Karpas-422 (cell line): ENCODE measurements around the gene SPN. TPM values are rescaled to one million over a fixed set of nuclear protein-coding genes. Genes with fewer than 3 reads are reported as not detected.
A peak's percentile ranks its signal among the peaks of the same experiment; 100 is the strongest.
"Not testable (repeated sequence)": the region's sequence is repeated elsewhere in the genome, so short reads cannot be mapped to it uniquely, and the experiment has no call there.

ENCODE experiments used
- DNase-seq: peaks from one replicate; pipeline ENCODE4 v3.0.0-alpha.2; 2015
- H2AFZ ChIP-seq: fragments of 200-600 bp; sonication (generic); 2 replicates; pipeline ENCODE4 v1.6.1; 2014; ENCODE audit warnings: antibody characterized with exemption, low read length, mixed read lengths
- H3K27ac ChIP-seq: fragments of 200-600 bp; sonication (generic); 2 replicates; pipeline ENCODE4 v1.5.1; 2014; ENCODE audit warnings: mild to moderate bottlenecking, low read length, moderate library complexity
- H3K27me3 ChIP-seq: fragments of 200-600 bp; sonication (generic); 2 replicates; pipeline ENCODE4 v1.6.1; 2014; ENCODE audit warnings: low read length, mixed read lengths
- H3K36me3 ChIP-seq: fragments of 200-600 bp; sonication (generic); 2 replicates; pipeline ENCODE4 v1.6.1; 2014; ENCODE audit warnings: low read length, mixed read lengths; ENCODE audit not compliant: insufficient read depth
- H3K4me1 ChIP-seq: fragments of 200-600 bp; sonication (generic); 2 replicates; pipeline ENCODE4 v1.6.1; 2014; ENCODE audit warnings: mild to moderate bottlenecking, low read length, mixed read lengths
- H3K4me2 ChIP-seq: fragments of 200-600 bp; sonication (generic); 2 replicates; pipeline ENCODE4 v1.6.1; 2014; ENCODE audit warnings: low read length, low read depth, mild to moderate bottlenecking; ENCODE audit not compliant: poor library complexity, severe bottlenecking
- H3K4me3 ChIP-seq: fragments of 200-600 bp; sonication (generic); 2 replicates; pipeline ENCODE4 v1.5.1; 2014; ENCODE audit warnings: mild to moderate bottlenecking, antibody characterized with exemption, low read length, mixed read lengths
- H3K79me2 ChIP-seq: fragments of 200-600 bp; sonication (generic); 2 replicates; pipeline ENCODE4 v1.6.1; 2014; ENCODE audit warnings: mild to moderate bottlenecking, low read length, mixed read lengths
- H3K9ac ChIP-seq: fragments of 200-600 bp; sonication (generic); 2 replicates; pipeline ENCODE4 v1.6.0; 2014; ENCODE audit warnings: low read length
- H3K9me2 ChIP-seq: fragments of 200-600 bp; sonication (generic), shearing (Covaris generic); replicated peaks from 2 replicates; pipeline ENCODE4 v1.6.0; 2014; ENCODE audit warnings: mild to moderate bottlenecking, low read length, moderate library complexity; ENCODE audit not compliant: insufficient read depth
- H3K9me3 ChIP-seq: fragments of 300-700, 200-600 bp; sonication (generic); 2 replicates; pipeline ENCODE4 v1.6.1; 2014; ENCODE audit warnings: low read length, mixed read lengths
- H4K20me1 ChIP-seq: fragments of 200-600 bp; sonication (generic); 2 replicates; pipeline ENCODE4 v1.6.1; 2014; ENCODE audit warnings: mild to moderate bottlenecking, antibody characterized with exemption, low read length, low read depth; ENCODE audit not compliant: insufficient read depth
- total RNA-seq: library from RNA; depleted of rRNA; stranded (reverse); fragments of >200 nt; shearing (Covaris generic); gene quantifications from 2 replicates; pipeline ENCODE4 v1.2.3, GENCODE V29; 2014; ENCODE audit warnings: low replicate concordance

SPN gene
- total RNA-seq, 1 experiment from 2014 or later = 0.63 TPM

DNA sequence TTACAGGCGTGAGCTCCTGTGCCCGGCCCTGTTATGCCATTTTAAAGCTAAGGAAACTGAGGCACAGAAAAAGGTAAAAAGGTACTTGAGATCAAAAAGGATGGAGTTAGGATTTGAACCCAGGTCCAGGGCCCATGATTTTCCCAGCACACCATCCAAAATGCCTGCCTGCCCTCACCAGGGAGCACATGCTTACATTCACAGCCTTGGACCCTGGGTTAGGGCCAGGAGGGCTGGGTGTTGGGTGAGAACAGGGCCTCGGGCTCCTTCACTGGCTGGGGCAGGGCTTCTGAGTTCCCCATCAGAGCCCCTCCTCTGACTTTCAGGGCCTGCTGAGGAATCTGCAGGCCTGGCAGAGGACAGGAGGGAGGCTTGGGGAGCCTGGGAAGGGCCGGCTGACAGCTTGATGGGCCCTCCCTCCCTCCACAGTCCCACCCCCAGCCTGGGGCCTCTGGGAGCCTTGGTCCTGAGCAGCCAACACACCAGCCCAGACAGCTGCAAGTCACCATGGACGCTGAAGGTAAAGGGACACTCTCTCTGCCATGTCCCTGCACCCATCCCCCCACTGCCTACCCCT, 15.7 kb downstream of the SPN start, which contains the start of gene QPRT:
Gene QPRT, plus strand, starts transcription at position 490 of the 577 bp plus-strand sequence. Its CDS starts 18 bp downstream, at position 508.
- Histone ChIP-seq H3K9me2 (no peaks in the 10 kb centered on the region), H3K9ac (peak within 1 kb of the TSS; percentile 84), H3K9me3 (no peaks in the 10 kb centered on the region), H2AFZ (peak within 1 kb of the TSS; percentile 72; the same call in 1 of the 2 replicates), H3K4me3 (peak within 1 kb of the TSS; percentile 66), H3K27me3 (no peaks in the 10 kb centered on the region), H3K36me3 (no peaks in the 10 kb centered on the region), H3K27ac (peak within 1 kb of the TSS; percentile 98), H3K4me2 (peak within 1 kb of the TSS; percentile 82), H4K20me1 (no peaks in the 10 kb centered on the region), H3K4me1 (peaks cover 44% of the 10 kb centered on the region), H3K79me2 (peaks cover 6% of the 10 kb centered on the region)
- no peak for DNase-seq

DNA sequence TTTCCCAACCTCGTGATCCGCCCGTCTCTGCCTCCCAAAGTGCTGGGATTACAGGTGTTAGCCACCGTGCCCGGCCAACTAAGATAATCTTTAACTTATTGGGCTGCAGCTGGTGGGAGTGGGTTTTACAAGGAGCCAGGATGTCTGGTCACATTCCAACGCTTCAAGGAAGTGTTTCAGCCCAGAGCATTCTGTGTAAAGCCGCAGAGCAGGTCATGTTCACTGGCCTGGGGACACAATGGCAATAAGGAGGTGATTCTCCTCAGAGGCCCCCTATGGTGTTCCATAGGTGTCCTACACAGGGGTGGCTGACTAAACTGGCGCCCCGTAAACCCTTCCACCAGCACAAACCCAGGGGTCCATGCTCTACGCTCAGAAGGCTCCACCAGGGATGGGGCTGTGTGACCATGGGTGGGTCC, 17.1 kb downstream of the SPN start:
- H3K4me3 ChIP-seq = peak overlapping the region; percentile 66
- H3K4me1 ChIP-seq = peaks cover 44% of the 10 kb centered on the region
- H2AFZ ChIP-seq = no peak overlapping the region; the same call in 1 of the 2 replicates
- H3K27me3 ChIP-seq = no peaks in the 10 kb centered on the region
- no peaks in the 10 kb centered on the region for H4K20me1 ChIP-seq
- no peaks in the 10 kb centered on the region for H3K36me3 ChIP-seq
- DNase-seq = no peak
- peak overlapping the region; percentile 98 for H3K27ac ChIP-seq
- peak overlapping the region; percentile 84 for H3K9ac ChIP-seq
- H3K9me2 ChIP-seq = no peaks in the 10 kb centered on the region
- H3K79me2 ChIP-seq = peaks cover 6% of the 10 kb centered on the region
- peak overlapping the region; percentile 82 for H3K4me2 ChIP-seq
- H3K9me3 ChIP-seq = no peaks in the 10 kb centered on the region

DNA sequence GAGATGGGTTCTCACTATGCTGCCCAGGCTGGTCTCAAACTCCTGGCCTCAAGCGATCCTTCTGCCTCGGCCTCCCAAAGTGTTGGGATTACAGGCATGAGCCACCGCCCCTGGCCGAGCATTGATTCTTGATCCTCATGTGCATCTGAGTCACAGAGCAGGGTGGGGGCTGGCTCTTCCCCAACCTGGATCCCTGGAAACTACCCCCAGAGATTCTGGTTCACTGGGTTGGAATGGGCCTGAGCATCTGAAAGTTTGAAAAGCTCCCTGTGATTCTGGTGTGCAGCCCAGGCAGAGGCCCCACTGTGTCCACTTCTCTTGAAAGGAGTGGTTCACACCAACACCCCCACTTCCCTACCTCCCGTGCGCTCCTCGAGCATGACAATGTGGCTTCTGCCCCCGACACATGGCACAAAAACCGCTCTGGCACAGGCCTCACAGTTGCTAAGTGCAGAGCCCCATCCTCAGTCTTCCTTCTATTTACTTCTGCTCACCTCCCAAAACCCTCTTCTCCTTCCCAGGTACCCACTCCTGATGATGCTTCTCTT, 20.6 kb downstream of the SPN start:
- H4K20me1 ChIP-seq = no peaks in the 10 kb centered on the region
- no peak overlapping the region for H3K4me2 ChIP-seq
- DNase-seq = no peak
- no peaks in the 10 kb centered on the region for H3K27me3 ChIP-seq
- H3K9ac ChIP-seq = no peak overlapping the region
- H3K4me3 ChIP-seq = no peak overlapping the region
- no peak overlapping the region for H3K27ac ChIP-seq
- no peaks in the 10 kb centered on the region for H3K36me3 ChIP-seq
- no peak overlapping the region for H2AFZ ChIP-seq
- peaks cover 40% of the 10 kb centered on the region for H3K4me1 ChIP-seq
- H3K9me3 ChIP-seq = no peaks in the 10 kb centered on the region
- peaks cover 6% of the 10 kb centered on the region for H3K79me2 ChIP-seq
- H3K9me2 ChIP-seq = no peaks in the 10 kb centered on the region

DNA sequence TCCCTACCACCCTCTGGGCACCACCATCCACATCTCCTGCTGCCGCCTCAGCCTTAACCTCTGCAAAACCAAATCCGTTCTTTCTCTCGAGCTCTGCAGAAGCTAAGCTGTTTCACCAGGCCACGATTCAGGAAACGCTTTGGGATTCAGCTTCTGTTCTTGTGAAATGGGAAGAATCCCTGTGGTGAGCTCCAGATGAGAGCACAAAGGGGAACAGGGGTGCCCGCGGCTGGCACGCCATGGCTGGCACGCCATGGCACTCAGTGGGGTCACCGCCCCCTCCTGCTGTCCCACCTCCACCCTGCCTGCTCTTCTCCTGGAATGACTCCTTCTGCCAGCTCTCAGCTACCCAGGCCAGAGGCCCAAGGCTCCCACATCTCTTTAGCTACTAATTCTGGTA, 21.6 kb downstream of the SPN start:
- no peak for DNase-seq
- H3K79me2 ChIP-seq = peaks cover 6% of the 10 kb centered on the region
- H3K9ac ChIP-seq = no peak overlapping the region
- no peak overlapping the region for H3K4me3 ChIP-seq
- no peaks in the 10 kb centered on the region for H3K9me3 ChIP-seq
- H3K4me2 ChIP-seq = no peak overlapping the region
- no peaks in the 10 kb centered on the region for H3K9me2 ChIP-seq
- no peaks in the 10 kb centered on the region for H3K27me3 ChIP-seq
- no peak overlapping the region for H3K27ac ChIP-seq
- H4K20me1 ChIP-seq = no peaks in the 10 kb centered on the region
- peaks cover 29% of the 10 kb centered on the region for H3K4me1 ChIP-seq
- no peaks in the 10 kb centered on the region for H3K36me3 ChIP-seq
- H2AFZ ChIP-seq = no peak overlapping the region

DNA sequence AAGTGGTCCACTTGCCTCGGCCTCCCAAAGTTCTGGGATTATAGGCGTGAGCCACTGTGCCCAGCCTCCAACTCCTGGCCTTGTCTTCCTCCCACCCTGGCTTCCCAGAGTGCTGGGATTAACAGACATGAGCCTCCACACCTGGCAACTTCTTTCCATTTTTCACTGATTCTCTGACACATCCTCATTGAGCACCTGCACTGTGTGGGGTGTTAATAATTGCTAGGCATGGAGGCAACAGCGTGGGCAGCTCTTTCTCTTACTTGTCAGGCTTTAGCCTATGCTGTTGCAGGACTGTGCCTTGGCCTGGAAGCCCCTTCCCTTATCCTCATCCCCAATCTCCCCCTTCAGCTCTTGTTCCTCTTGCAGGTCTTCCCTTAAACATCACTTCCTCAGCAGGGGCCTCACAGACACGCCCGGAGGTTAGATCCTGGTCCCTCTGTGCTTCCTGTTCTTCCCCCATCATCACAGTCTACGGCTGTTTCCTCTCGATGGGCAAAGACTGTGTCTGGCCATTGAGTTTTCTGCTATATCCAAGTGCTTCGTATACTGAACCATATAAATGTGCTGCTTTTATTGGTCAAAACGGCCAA, 23.8 kb downstream of the SPN start:
- H3K9ac ChIP-seq = peak overlapping the region; percentile 16; the same call in 1 of the 2 replicates
- peaks cover 19% of the 10 kb centered on the region for H3K4me1 ChIP-seq
- H3K9me2 ChIP-seq = no peaks in the 10 kb centered on the region
- no peaks in the 10 kb centered on the region for H3K36me3 ChIP-seq
- H3K4me2 ChIP-seq = no peak overlapping the region
- DNase-seq = no peak
- H3K27me3 ChIP-seq = no peaks in the 10 kb centered on the region
- H3K9me3 ChIP-seq = no peaks in the 10 kb centered on the region
- H2AFZ ChIP-seq = no peak overlapping the region
- H4K20me1 ChIP-seq = no peaks in the 10 kb centered on the region
- H3K4me3 ChIP-seq = no peak overlapping the region
- H3K79me2 ChIP-seq = no peaks in the 10 kb centered on the region; the same call in 1 of the 2 replicates
- H3K27ac ChIP-seq = peak overlapping the region; percentile 20

DNA sequence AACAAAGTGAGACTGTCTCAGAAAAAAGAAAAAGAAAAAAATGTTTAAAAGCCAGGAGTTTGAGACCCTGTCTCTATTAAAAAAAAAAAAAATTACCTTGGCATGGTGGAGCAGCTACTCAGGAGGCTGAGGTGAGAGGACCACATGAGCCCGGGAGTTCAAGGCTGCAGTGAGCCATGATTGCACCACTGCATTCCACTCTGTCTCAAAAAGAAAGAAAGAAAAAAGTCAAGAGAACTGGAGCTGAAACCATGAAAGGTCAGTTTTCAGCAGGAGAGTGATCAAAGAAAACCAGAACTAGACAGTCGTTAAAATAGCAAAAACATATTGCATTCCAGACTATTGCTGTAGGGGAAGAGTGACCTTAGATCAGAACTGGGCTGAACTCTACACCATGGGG, 24.7 kb downstream of the SPN start:
- H3K36me3 ChIP-seq = no peaks in the 10 kb centered on the region
- no peaks in the 10 kb centered on the region for H3K27me3 ChIP-seq
- peak overlapping the region; percentile 20; the same call in 1 of the 2 replicates for H3K27ac ChIP-seq
- H3K9me3 ChIP-seq = no peaks in the 10 kb centered on the region
- no peak for DNase-seq
- H3K9ac ChIP-seq = no peak overlapping the region
- H3K9me2 ChIP-seq = no peaks in the 10 kb centered on the region
- H2AFZ ChIP-seq = no peak overlapping the region
- H3K4me3 ChIP-seq = no peak overlapping the region
- H3K79me2 ChIP-seq = no peaks in the 10 kb centered on the region
- peaks cover 20% of the 10 kb centered on the region for H3K4me1 ChIP-seq
- no peaks in the 10 kb centered on the region for H4K20me1 ChIP-seq
- H3K4me2 ChIP-seq = no peak overlapping the region

DNA sequence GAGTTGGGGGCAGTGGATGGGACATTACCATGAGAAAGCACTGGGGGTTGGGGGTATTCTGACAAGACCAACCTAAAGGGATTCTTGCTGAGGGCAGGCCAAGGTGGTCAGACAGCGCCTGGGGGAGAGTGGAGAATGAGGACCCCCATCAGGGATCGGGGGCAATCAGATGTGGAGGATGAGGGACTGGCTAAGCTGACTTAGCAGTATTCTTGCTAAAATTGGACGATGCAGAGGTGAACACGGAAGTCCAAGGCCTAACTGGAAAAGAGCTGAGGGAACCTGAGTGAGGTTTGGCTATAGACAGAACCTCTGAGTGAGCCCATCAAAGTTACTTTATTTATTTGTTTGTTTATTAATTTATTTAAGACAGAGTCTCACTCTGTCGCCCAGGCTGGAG, 25.1 kb downstream of the SPN start:
- Histone ChIP-seq H2AFZ (no peak overlapping the region), H3K9me3 (no peaks in the 10 kb centered on the region), H3K4me1 (peaks cover 20% of the 10 kb centered on the region), H4K20me1 (no peaks in the 10 kb centered on the region), H3K4me2 (no peak overlapping the region), H3K79me2 (no peaks in the 10 kb centered on the region), H3K36me3 (no peaks in the 10 kb centered on the region), H3K4me3 (no peak overlapping the region), H3K9me2 (no peaks in the 10 kb centered on the region), H3K27ac (no peak overlapping the region), H3K9ac (no peak overlapping the region), H3K27me3 (no peaks in the 10 kb centered on the region)
- no peak for DNase-seq

DNA sequence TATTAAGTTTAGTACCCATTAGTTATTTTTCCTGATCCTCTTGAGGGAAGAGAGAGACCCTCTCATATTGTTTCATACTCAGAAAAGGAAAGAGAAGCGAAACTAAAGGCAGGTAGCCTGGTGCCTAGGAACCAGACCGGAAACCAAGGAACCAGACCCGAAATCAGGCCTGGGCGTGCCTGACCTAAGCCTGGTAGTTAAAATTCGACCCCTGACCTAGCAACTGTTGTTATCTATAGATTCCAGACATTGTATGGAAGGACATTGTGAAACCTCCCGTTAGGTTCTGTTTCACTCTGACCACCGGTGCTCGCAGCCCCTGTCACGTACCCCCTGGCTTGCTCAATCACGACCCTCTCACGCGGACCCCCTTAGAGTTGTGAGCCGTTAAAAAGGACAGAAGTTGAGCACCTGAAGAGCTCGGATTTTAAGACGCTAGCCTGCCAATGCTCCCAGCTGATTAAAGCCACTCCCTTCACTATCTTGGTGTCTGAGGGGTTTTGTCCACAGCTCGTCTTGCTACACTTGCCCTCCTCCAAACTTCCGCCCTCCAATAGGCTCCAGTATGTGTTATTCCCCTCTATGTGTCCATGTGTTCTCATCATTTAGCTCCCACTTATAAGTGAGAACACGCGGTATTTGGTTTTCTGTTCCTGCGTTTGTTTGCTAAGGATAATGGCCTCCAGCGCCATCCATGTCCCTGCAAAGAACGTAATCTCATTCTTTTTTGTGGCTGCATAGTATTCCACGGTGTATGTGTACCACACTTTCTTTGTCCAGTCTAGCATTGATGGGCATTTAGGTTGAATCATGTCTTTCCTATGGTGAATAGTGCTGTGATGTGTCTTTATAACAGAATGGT, 26.7 kb downstream of the SPN start:
- not testable (repeated sequence) for DNase-seq, H3K27me3 ChIP-seq, H3K9me2 ChIP-seq, H2AFZ ChIP-seq, H3K27ac ChIP-seq, H3K4me3 ChIP-seq, H3K9me3 ChIP-seq, H3K9ac ChIP-seq, H4K20me1 ChIP-seq, H3K36me3 ChIP-seq, H3K79me2 ChIP-seq, H3K4me2 ChIP-seq
- H3K4me1 ChIP-seq = peaks cover 23% of the 10 kb centered on the region
